ENCODE results near the gene MAMLD1.
A peak's percentile ranks its signal among the peaks of the same experiment; 100 is the strongest.

Gene MAMLD1

DNA sequence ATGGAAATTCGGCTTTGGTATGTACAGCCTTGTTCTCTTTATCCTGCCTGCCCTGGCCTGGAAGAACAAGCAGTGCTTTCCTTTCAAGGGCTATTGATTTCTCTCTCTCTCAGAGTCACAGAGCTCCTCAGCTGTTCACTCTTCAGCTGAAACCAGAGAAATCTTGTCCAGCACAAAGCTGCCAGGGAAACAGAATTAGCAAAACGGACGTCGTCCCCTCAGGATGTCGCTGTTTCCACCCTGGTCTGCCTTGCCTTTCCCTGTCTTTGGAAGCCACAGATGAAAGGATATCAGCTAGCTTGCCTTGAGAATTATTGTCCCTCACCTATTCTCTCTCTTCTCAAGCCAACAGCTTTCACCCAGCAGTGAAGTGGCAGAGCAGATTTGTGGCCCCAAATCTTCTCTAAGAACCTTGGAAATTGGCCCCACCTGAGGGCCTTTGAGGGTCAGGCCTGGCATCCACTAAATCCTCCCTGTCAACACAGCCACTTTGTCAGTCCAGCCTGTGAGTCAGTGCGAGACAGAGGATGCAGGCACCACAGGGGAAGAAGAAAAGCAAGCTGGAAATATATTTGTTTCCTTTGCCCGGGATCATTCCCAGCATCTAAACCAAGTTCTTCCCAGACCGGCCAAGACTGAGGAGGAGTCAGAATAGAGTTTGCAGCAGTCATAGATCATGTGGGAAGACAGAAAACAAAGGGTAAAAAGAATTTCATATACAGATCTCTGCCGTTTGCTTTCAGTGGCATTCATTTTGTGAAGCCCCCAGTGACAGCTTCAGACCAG, 141.5 kb downstream of the MAMLD1 start:
- DNase-seq (ENCODE audit: low read depth), result no peak
- Histone ChIP-seq H3K4me1 (ENCODE audit: control insufficient read depth, insufficient read depth, low read length) (peaks cover 9% of the 10 kb centered on the region), H3K27me3 (replicated peaks; ENCODE audit: control insufficient read depth, insufficient read depth, low read length) (no peaks in the 10 kb centered on the region), H3K4me3 (ENCODE audit: low read length) (no peak overlapping the region), H3K9ac (ENCODE audit: low read length) (no peak overlapping the region), H3K36me3 (ENCODE audit: control insufficient read depth, insufficient read depth, low read length, severe bottlenecking) (no peaks in the 10 kb centered on the region), H3K9me3 (ENCODE audit: control insufficient read depth, low read length) (no peaks in the 10 kb centered on the region)

DNA sequence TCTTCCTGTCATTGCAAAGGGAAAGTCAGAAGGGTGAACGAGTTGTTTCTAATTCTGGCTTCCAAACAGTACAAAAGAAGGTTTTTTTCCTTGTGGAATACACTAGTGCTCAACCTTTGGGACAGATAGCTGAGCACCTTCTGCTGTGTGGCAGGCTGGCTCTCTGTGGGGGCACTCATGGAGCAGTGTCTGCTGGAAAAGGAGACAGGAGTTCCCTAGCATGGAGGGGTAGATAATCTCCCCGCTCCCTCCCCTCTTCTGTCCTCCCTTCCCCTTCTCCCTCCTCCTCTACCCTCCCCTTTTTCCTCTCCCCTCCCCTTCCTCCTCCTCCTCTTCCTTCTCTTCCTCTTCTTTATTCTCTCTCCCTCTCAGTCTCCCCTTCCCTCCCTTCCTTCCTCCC, 142.9 kb downstream of the MAMLD1 start:
- no peaks in the 10 kb centered on the region for H3K9me3 ChIP-seq (ENCODE audit: control insufficient read depth, low read length)
- H3K9ac ChIP-seq (ENCODE audit: low read length), result no peak overlapping the region
- no peaks in the 10 kb centered on the region for H3K36me3 ChIP-seq (ENCODE audit: control insufficient read depth, insufficient read depth, low read length, severe bottlenecking)
- no peak for DNase-seq (ENCODE audit: low read depth)
- peaks cover 9% of the 10 kb centered on the region for H3K4me1 ChIP-seq (ENCODE audit: control insufficient read depth, insufficient read depth, low read length)
- no peak overlapping the region for H3K4me3 ChIP-seq (ENCODE audit: low read length)
- no peaks in the 10 kb centered on the region for H3K27me3 ChIP-seq (replicated peaks; ENCODE audit: control insufficient read depth, insufficient read depth, low read length)

- H3K9me3 ChIP-seq (ENCODE audit: control insufficient read depth, low read length), result no peaks in the 10 kb centered on the region
- H3K27me3 ChIP-seq (replicated peaks; ENCODE audit: control insufficient read depth, insufficient read depth, low read length), result no peaks in the 10 kb centered on the region
- H3K4me3 ChIP-seq (ENCODE audit: low read length), result no peak overlapping the region
- H3K36me3 ChIP-seq (ENCODE audit: control insufficient read depth, insufficient read depth, low read length, severe bottlenecking), result no peaks in the 10 kb centered on the region
- H3K9ac ChIP-seq (ENCODE audit: low read length), result no peak overlapping the region
- H3K4me1 ChIP-seq (ENCODE audit: control insufficient read depth, insufficient read depth, low read length), result peaks cover 9% of the 10 kb centered on the region
- DNase-seq (ENCODE audit: low read depth), result no peak
These were observed 143.4 kb downstream of the MAMLD1 start for GRCh38 chrX:150506486-150506885.

GRCh38 chrX:150507251-150507856, 144.2 kb downstream of the MAMLD1 start:
- Histone ChIP-seq H3K27me3 (replicated peaks; ENCODE audit: control insufficient read depth, insufficient read depth, low read length) (no peaks in the 10 kb centered on the region), H3K4me3 (ENCODE audit: low read length) (no peak overlapping the region), H3K36me3 (ENCODE audit: control insufficient read depth, insufficient read depth, low read length, severe bottlenecking) (no peaks in the 10 kb centered on the region), H3K4me1 (ENCODE audit: control insufficient read depth, insufficient read depth, low read length) (peaks cover 9% of the 10 kb centered on the region), H3K9ac (ENCODE audit: low read length) (no peak overlapping the region), H3K9me3 (ENCODE audit: control insufficient read depth, low read length) (no peaks in the 10 kb centered on the region)
- DNase-seq (ENCODE audit: low read depth), result no peak

DNA sequence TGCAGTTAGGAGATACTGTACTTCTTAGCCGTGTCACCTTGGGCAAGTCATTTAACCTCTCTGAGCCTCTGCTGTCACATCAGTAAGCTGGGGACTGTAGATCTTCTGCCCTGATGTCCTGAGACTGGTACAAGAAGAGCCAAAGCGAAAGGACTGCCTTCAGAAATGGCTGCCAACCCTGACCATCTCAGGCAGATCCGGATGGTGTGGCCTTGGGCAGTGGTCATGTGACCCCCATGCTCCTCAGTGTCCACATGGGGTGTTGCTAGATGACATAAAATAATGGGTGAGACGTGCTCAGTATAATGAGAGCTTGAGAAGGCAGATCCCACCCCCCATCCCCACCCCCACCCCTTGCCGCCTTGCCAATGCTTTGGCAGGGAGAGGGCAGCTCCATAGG, 144.9 kb downstream of the MAMLD1 start:
- peaks cover 9% of the 10 kb centered on the region for H3K4me1 ChIP-seq (ENCODE audit: control insufficient read depth, insufficient read depth, low read length)
- no peak overlapping the region for H3K4me3 ChIP-seq (ENCODE audit: low read length)
- H3K9me3 ChIP-seq (ENCODE audit: control insufficient read depth, low read length), result no peaks in the 10 kb centered on the region
- H3K9ac ChIP-seq (ENCODE audit: low read length), result no peak overlapping the region
- no peak for DNase-seq (ENCODE audit: low read depth)
- no peaks in the 10 kb centered on the region for H3K27me3 ChIP-seq (replicated peaks; ENCODE audit: control insufficient read depth, insufficient read depth, low read length)
- no peaks in the 10 kb centered on the region for H3K36me3 ChIP-seq (ENCODE audit: control insufficient read depth, insufficient read depth, low read length, severe bottlenecking)

GRCh38 chrX:150508451-150509367, 145.6 kb downstream of the MAMLD1 start:
- Histone ChIP-seq H3K36me3 (ENCODE audit: control insufficient read depth, insufficient read depth, low read length, severe bottlenecking) (no peaks in the 10 kb centered on the region), H3K4me3 (ENCODE audit: low read length) (no peak overlapping the region), H3K9ac (ENCODE audit: low read length) (peak overlapping the region; percentile 16), H3K9me3 (ENCODE audit: control insufficient read depth, low read length) (no peaks in the 10 kb centered on the region), H3K4me1 (ENCODE audit: control insufficient read depth, insufficient read depth, low read length) (peaks cover 9% of the 10 kb centered on the region), H3K27me3 (replicated peaks; ENCODE audit: control insufficient read depth, insufficient read depth, low read length) (no peaks in the 10 kb centered on the region)
- no peak for DNase-seq (ENCODE audit: low read depth)

DNA sequence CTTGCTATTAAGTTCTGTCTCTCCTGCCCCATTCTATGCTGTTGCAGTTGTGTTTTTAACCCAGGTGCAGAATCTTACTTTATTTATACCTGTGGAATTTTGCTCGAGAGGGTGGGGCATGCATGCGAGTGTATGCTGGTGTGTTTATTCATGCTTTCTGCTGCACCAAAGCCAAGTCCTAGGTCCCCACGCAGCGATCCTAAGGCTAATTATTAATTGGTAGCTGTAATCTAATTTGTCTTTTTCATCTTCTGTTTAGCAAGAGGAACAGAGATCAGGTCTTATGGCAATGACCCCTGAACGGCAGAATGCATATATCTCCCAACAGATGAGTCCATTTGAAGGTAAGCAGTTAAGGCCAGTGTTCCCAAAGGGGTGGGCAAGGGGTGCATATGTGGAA, 146.6 kb downstream of the MAMLD1 start:
- Histone ChIP-seq H3K36me3 (ENCODE audit: control insufficient read depth, insufficient read depth, low read length, severe bottlenecking) (no peaks in the 10 kb centered on the region), H3K9ac (ENCODE audit: low read length) (no peak overlapping the region), H3K4me1 (ENCODE audit: control insufficient read depth, insufficient read depth, low read length) (peaks cover 9% of the 10 kb centered on the region), H3K4me3 (ENCODE audit: low read length) (no peak overlapping the region), H3K27me3 (replicated peaks; ENCODE audit: control insufficient read depth, insufficient read depth, low read length) (no peaks in the 10 kb centered on the region), H3K9me3 (ENCODE audit: control insufficient read depth, low read length) (no peaks in the 10 kb centered on the region)
- DNase-seq (ENCODE audit: low read depth), result no peak

GRCh38 chrX:150512461-150512901, 149.4 kb downstream of the MAMLD1 start:
- Histone ChIP-seq H3K9ac (ENCODE audit: low read length) (no peak overlapping the region), H3K4me3 (ENCODE audit: low read length) (no peak overlapping the region)
- no peak for DNase-seq (ENCODE audit: low read depth)

GRCh38 chrX:150513544-150513943, 150.4 kb downstream of the MAMLD1 start:
- no peak for DNase-seq (ENCODE audit: low read depth)

More at GRCh38 chrX:150512461-150512901, 149.4 kb downstream of the MAMLD1 start:
- no peaks in the 10 kb centered on the region for H3K9me3 ChIP-seq (ENCODE audit: control insufficient read depth, low read length)
- peaks cover 9% of the 10 kb centered on the region for H3K4me1 ChIP-seq (ENCODE audit: control insufficient read depth, insufficient read depth, low read length)
- H3K27me3 ChIP-seq (replicated peaks; ENCODE audit: control insufficient read depth, insufficient read depth, low read length), result no peaks in the 10 kb centered on the region
- no peaks in the 10 kb centered on the region for H3K36me3 ChIP-seq (ENCODE audit: control insufficient read depth, insufficient read depth, low read length, severe bottlenecking)

GRCh38 chrX:150514462-150514861, 151.3 kb downstream of the MAMLD1 start:
- no peaks in the 10 kb centered on the region for H3K27me3 ChIP-seq (replicated peaks; ENCODE audit: control insufficient read depth, insufficient read depth, low read length)
- H3K9me3 ChIP-seq (ENCODE audit: control insufficient read depth, low read length), result no peaks in the 10 kb centered on the region
- no peak overlapping the region for H3K4me3 ChIP-seq (ENCODE audit: low read length)
- H3K9ac ChIP-seq (ENCODE audit: low read length), result no peak overlapping the region
- H3K4me1 ChIP-seq (ENCODE audit: control insufficient read depth, insufficient read depth, low read length), result no peaks in the 10 kb centered on the region
- no peaks in the 10 kb centered on the region for H3K36me3 ChIP-seq (ENCODE audit: control insufficient read depth, insufficient read depth, low read length, severe bottlenecking)
- no peak for DNase-seq (ENCODE audit: low read depth)

More at GRCh38 chrX:150513544-150513943, 150.4 kb downstream of the MAMLD1 start:
- no peak overlapping the region for H3K4me3 ChIP-seq (ENCODE audit: low read length)
- no peaks in the 10 kb centered on the region for H3K27me3 ChIP-seq (replicated peaks; ENCODE audit: control insufficient read depth, insufficient read depth, low read length)
- H3K36me3 ChIP-seq (ENCODE audit: control insufficient read depth, insufficient read depth, low read length, severe bottlenecking), result no peaks in the 10 kb centered on the region
- no peak overlapping the region for H3K9ac ChIP-seq (ENCODE audit: low read length)
- H3K4me1 ChIP-seq (ENCODE audit: control insufficient read depth, insufficient read depth, low read length), result peaks cover 3% of the 10 kb centered on the region
- no peaks in the 10 kb centered on the region for H3K9me3 ChIP-seq (ENCODE audit: control insufficient read depth, low read length)

GRCh38 chrX:150515801-150516200, 152.7 kb downstream of the MAMLD1 start:
- DNase-seq (ENCODE audit: low read depth), result no peak
- H3K4me1 ChIP-seq (ENCODE audit: control insufficient read depth, insufficient read depth, low read length), result no peaks in the 10 kb centered on the region
- no peak overlapping the region for H3K9ac ChIP-seq (ENCODE audit: low read length)
- no peaks in the 10 kb centered on the region for H3K36me3 ChIP-seq (ENCODE audit: control insufficient read depth, insufficient read depth, low read length, severe bottlenecking)
- H3K4me3 ChIP-seq (ENCODE audit: low read length), result no peak overlapping the region
- H3K9me3 ChIP-seq (ENCODE audit: control insufficient read depth, low read length), result no peaks in the 10 kb centered on the region
- no peaks in the 10 kb centered on the region for H3K27me3 ChIP-seq (replicated peaks; ENCODE audit: control insufficient read depth, insufficient read depth, low read length)

All from adipocyte (in vitro differentiated cells).